T-helper 1 cell treated with Interleukin-12 subunit alpha and Interleukin-12 subunit beta and Interleukin-4 antibody, amounts not matched to agents 30 μg/mL and 1 μg/mL, for 36 hours (primary cell): Measurements from ENCODE around the gene IKZF2.

Experiments used
- H3K27ac Mint-ChIP-seq: one replicate; pipeline ENCODE4 v1.8.0; 2021; ENCODE audit warnings: mild to moderate bottlenecking, mixed read lengths
- H3K27me3 Mint-ChIP-seq: one replicate; pipeline ENCODE4 v1.8.0; 2021; ENCODE audit warnings: low read depth, mixed read lengths
- H3K36me3 Mint-ChIP-seq: one replicate; pipeline ENCODE4 v1.8.0; 2021; ENCODE audit warnings: low read depth, mixed read lengths
- H3K4me1 Mint-ChIP-seq: one replicate; pipeline ENCODE4 v1.8.0; 2021; ENCODE audit warnings: low read depth, mixed read lengths
- H3K4me3 Mint-ChIP-seq: one replicate; pipeline ENCODE4 v1.8.0; 2021; ENCODE audit warnings: mild to moderate bottlenecking, moderate library complexity, mixed read lengths
- H3K9me3 Mint-ChIP-seq: one replicate; pipeline ENCODE4 v1.8.0; 2021; ENCODE audit warnings: mixed read lengths

Gene IKZF2

DNA sequence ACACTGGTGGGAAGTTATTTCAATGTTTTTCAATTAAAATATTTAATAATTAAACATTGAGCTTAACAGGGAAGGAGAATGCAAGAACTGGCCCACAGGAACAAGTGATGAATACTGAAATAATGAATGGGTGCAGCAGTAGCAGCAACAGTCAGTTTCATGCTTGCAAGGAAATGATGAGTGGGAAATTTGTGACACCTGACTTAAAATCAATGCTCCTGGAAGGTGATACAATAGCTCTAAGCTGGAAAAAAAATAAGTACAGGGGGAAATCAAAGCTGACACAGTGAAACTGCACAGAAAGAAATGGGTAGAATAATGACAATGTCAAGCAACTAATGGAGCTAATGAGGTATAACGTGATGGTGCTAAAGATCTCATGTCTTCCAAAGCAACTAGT is 184.5 kb downstream of the IKZF2 start:
- H3K27me3 Mint-ChIP-seq: no peaks in the 10 kb centered on the region

DNA sequence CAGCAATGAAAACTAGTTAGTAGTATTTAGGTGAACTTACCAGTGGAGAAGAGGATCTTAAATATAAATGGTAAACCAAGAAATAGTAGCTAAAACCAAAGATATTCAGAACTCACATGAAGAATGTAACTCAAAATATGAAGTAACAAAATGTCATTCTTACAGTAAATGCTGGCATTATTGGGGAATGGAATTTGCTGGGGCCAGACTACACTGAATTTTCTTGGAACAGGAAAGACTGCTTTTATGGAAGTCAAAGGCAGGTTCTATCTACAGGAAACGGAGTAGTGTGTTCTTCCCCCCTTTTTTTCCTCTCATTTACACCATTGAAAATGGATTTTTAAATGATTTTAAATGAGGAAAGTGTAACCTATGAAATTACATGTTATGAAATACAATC is 188.7 kb downstream of the IKZF2 start:
- no peaks in the 10 kb centered on the region for H3K36me3 Mint-ChIP-seq
- no peak overlapping the region for H3K4me3 Mint-ChIP-seq
- H3K27me3 Mint-ChIP-seq: no peaks in the 10 kb centered on the region
- H3K9me3 Mint-ChIP-seq: peaks cover 2% of the 10 kb centered on the region
- no peak overlapping the region for H3K27ac Mint-ChIP-seq
- peaks cover 11% of the 10 kb centered on the region for H3K4me1 Mint-ChIP-seq

More for the DNA sequence above, 184.5 kb downstream of the IKZF2 start:
- Mint-ChIP-seq H3K27ac (no peak overlapping the region), H3K4me1 (peaks cover 1% of the 10 kb centered on the region), H3K36me3 (no peaks in the 10 kb centered on the region), H3K9me3 (no peaks in the 10 kb centered on the region), H3K4me3 (no peak overlapping the region)

DNA sequence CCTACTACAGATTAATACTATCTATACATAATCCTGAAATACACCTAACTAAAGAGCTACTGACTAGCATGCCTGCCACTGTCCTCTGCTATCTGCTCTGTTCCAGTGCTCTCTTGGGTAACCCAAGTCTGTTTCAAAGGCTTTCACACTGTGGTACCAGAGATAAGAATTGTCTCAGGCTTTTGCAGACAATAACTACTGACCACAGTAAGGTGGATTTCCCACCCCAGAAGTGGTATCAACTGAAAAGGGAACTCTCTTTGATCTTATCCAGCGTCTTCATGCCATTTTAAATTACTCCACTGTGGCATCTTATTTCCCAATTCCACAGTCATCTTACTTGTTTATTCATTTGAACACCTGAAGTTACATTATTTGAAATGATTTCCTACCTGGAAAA is 190.2 kb downstream of the IKZF2 start:
- Mint-ChIP-seq H3K4me1 (peaks cover 13% of the 10 kb centered on the region), H3K27ac (no peak overlapping the region), H3K36me3 (no peaks in the 10 kb centered on the region), H3K27me3 (no peaks in the 10 kb centered on the region), H3K4me3 (no peak overlapping the region), H3K9me3 (peaks cover 2% of the 10 kb centered on the region)

DNA sequence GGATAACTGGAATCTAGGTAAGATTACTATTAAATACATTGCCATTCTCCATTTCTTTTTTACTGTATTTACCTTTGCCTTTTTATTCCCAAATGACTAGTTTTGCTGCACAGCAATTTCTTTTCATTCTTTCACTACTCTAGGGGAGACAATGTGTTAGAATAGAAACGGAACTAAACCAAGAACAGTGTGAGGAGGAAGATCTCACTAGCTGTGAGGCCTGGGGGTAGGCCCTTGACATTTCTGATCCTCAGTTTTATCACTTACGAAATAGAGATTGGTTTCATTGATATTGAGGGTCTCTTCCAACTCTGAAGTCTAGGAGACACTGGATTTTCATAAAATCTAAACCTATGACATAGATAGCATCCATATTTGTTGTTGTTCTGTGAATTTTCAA is 191.1 kb downstream of the IKZF2 start:
- no peak overlapping the region for H3K4me3 Mint-ChIP-seq
- H3K9me3 Mint-ChIP-seq: peaks cover 2% of the 10 kb centered on the region
- H3K36me3 Mint-ChIP-seq: no peaks in the 10 kb centered on the region
- H3K27me3 Mint-ChIP-seq: no peaks in the 10 kb centered on the region
- H3K27ac Mint-ChIP-seq: no peak overlapping the region
- peaks cover 13% of the 10 kb centered on the region for H3K4me1 Mint-ChIP-seq

DNA sequence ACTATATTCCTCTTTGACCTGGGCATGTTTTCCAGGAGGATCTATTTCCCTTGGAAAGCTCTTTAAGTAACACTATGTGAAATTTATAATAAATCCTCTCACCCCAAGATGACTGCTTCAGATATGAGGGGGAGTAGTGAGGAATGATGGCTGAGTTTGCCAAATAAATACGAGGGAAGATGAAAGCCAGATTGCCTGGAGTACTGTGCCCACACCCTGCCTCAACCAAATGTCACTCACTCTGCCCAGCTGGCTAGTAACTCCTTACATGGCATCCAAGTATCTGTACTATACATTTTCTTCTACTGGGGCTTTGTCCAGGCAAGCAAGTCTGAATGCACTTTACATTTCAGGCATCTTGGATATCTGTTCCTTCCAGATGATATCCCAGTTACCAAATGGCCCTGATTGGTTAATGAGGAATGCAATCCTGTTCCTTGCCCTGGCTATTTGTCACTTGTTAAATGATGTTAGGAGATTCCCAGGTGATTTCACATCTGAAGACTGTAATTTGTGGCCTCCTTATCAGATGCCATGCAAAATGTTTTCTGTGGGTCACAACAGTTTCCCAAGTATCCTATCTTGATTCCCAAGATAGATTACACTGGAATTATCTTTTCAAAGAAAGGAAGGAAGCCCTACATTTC is 191.8 kb downstream of the IKZF2 start:
- peaks cover 13% of the 10 kb centered on the region for H3K4me1 Mint-ChIP-seq
- peaks cover 2% of the 10 kb centered on the region for H3K9me3 Mint-ChIP-seq
- H3K27ac Mint-ChIP-seq: no peak overlapping the region
- no peaks in the 10 kb centered on the region for H3K36me3 Mint-ChIP-seq
- no peaks in the 10 kb centered on the region for H3K27me3 Mint-ChIP-seq
- no peak overlapping the region for H3K4me3 Mint-ChIP-seq

DNA sequence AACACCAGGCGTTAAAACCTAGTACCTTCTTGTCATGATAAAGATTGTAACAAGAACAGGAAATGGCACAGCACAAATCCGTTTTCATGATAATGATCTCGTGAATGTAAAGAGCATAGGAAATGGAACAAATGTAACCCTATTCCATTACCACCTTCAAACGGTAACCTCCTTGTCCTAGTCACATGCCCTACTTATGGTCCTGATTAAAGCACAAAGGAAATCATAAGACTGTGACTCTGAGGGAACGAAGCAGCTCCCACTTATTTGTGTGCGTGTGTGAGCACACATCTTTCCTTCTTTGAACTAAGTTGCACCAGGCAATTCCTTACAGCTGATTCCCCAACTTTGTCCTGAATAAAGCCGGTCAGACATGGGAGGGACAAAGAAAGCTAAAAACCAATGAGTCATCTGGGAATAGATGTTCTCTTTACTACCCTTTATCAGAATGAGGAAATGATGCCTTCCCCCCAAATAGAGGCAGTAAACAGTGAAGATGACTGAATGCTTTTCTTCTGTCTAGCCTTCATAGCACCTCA is 192.6 kb downstream of the IKZF2 start:
- no peaks in the 10 kb centered on the region for H3K27me3 Mint-ChIP-seq
- no peaks in the 10 kb centered on the region for H3K36me3 Mint-ChIP-seq
- no peak overlapping the region for H3K4me3 Mint-ChIP-seq
- peaks cover 2% of the 10 kb centered on the region for H3K9me3 Mint-ChIP-seq
- H3K4me1 Mint-ChIP-seq: peaks cover 13% of the 10 kb centered on the region
- peak overlapping the region; percentile 47 for H3K27ac Mint-ChIP-seq

DNA sequence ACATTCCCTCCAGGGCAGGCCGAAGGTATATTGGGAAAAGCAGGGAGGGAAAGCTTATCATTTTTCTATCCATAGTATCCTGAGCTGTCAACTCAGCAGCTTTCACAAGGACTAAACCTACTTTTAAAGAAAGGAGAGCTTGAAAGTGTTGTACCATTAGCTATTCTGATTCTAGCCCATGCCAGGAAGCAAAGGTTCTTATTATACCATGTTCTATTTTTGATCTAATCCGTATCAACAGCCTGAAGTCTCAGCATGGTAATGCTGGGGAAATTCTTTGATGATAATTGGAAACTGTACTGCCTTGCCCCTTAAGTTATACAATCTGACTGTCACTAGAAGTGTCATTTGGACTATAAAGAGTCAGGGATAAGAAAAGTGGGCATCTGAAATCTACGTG is 193.3 kb downstream of the IKZF2 start:
- Mint-ChIP-seq H3K9me3 (peaks cover 2% of the 10 kb centered on the region), H3K36me3 (no peaks in the 10 kb centered on the region), H3K4me1 (peaks cover 13% of the 10 kb centered on the region), H3K4me3 (peak overlapping the region; percentile 7), H3K27ac (peak overlapping the region; percentile 47), H3K27me3 (no peaks in the 10 kb centered on the region)

DNA sequence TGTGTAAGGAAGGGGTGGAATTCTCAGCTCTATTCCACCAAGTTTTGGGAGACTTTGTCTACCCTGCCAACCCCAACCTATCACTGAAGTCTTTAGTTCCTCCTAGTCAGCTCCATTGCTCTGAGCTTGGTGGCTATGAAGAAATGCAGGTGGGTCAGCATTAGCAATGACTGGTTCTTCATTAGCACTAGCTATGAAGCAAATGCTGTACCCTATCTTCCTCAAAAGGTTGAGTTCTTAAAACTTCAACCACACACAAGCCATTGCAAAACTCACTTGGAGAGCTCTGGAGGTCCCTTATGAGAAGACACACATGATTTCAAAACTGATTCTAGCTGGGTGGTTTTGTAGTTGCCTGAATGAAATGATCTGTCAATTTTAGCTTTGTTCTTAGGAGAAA is 193.8 kb downstream of the IKZF2 start:
- H3K4me3 Mint-ChIP-seq: no peak overlapping the region
- peaks cover 13% of the 10 kb centered on the region for H3K4me1 Mint-ChIP-seq
- H3K27me3 Mint-ChIP-seq: no peaks in the 10 kb centered on the region
- peaks cover 2% of the 10 kb centered on the region for H3K9me3 Mint-ChIP-seq
- H3K27ac Mint-ChIP-seq: no peak overlapping the region
- H3K36me3 Mint-ChIP-seq: no peaks in the 10 kb centered on the region

DNA sequence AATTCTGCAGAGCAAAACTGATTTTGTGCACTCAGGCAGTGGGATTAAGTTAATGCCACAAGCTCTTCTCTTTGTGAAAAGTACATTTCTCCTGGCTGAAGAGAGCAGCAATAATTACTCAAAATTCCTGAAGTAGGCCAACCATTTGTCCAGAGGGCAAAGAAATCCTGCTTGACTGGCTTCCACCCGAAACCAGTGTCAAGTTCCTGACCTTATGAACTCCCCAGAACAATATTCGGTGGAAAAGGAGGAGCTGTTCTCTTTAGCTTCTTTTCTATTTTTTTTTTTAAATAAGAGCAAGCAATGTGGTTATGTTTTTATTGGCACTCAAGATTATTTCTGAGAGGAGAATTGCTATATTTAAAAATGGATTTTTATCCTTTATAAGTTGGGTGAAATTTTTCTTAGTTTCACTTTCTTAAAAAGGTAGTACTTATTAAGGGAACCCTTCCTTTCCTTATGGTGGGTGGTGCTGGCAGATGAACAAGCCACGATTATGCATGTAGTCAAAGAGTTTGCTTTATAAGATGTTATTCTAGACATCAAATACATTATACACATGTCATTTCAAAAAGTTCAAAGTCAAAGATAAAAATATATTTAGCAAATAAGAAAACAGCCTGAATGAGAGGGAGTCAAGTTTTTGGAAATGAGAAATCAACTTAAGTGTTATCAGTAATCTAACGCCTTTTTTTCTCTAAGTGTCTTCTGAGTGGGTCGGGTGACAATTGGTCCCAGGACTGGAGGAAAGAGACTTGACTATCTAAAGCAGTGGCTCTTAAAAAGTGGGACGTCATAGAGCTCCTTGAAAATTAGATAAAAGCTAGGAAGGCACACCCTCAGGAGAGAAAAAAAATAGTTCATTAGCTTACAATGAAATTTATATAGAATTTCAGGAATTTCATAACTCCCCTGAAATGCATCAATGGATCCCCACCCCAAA is 194.5 kb downstream of the IKZF2 start:
- H3K27me3 Mint-ChIP-seq: no peaks in the 10 kb centered on the region
- peaks cover 2% of the 10 kb centered on the region for H3K9me3 Mint-ChIP-seq
- no peak overlapping the region for H3K4me3 Mint-ChIP-seq
- H3K4me1 Mint-ChIP-seq: peaks cover 13% of the 10 kb centered on the region
- H3K36me3 Mint-ChIP-seq: no peaks in the 10 kb centered on the region
- no peak overlapping the region for H3K27ac Mint-ChIP-seq

DNA sequence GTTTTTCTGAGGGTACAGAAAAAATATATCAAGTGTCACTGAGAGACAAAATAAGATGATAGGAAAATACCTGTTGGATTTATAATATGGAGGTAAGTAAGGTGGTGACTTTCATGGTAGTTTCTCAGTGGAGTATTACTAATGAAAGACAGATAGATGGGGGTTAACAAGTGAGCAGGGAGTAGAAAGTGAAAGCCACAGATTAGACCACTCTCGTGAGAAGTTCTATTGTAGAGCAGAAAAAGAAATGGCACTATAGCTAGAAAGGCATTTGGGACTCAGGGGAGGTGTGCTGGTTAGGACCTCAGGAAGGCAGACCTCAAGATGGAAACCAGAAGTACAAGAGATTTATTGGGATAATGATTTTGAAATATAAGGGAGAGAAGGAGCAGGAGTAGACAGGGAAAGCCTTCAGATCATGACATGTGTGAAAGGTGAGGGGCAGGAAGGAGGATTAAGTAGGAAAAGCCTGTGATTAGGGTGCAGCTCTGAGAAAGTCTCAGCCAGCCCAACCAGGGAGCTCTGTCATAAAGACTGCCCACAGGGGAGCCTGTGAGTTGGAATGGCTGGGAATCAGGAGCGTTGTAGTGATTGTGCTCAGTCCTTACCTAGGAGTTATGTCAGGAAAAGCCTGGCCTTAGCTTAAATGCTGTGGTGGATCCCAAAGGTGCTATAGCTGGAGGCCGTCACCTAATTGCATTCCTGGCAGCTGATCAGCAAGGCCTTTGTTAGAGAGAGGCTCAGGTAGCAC is 198.1 kb downstream of the IKZF2 start:
- no peak overlapping the region for H3K27ac Mint-ChIP-seq
- no peaks in the 10 kb centered on the region for H3K36me3 Mint-ChIP-seq
- no peak overlapping the region for H3K4me3 Mint-ChIP-seq
- H3K4me1 Mint-ChIP-seq: peaks cover 6% of the 10 kb centered on the region
- peaks cover 1% of the 10 kb centered on the region for H3K9me3 Mint-ChIP-seq
- no peaks in the 10 kb centered on the region for H3K27me3 Mint-ChIP-seq

DNA sequence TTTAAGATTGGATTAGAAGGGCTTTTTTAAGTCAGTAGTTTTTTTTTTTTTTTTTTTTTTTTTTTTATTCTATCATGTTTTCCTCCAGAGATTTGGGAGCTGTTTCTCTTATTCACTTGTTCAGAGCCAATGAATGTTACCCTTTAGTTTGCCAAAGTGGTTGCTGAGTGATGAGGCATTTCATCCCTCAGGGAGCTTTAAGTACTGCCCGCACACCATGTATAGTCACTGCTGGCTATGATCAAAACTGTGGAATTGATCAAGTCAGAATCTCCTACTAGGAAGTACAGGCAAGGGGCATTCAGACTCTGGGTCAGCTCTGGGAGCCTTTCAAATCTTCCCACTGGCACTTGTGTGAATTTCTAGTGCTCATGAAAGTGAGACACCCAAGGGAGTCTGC is 201.6 kb downstream of the IKZF2 start:
- no peaks in the 10 kb centered on the region for H3K9me3 Mint-ChIP-seq
- H3K4me3 Mint-ChIP-seq: no peak overlapping the region
- H3K27me3 Mint-ChIP-seq: no peaks in the 10 kb centered on the region
- H3K4me1 Mint-ChIP-seq: no peaks in the 10 kb centered on the region
- H3K36me3 Mint-ChIP-seq: no peaks in the 10 kb centered on the region
- H3K27ac Mint-ChIP-seq: no peak overlapping the region
